ENCODE results near the gene KPNA6. TPM values are rescaled to one million over a fixed set of nuclear protein-coding genes. Genes with fewer than 3 reads are reported as not detected.

Gene KPNA6
- total and polyA plus RNA-seq, 2 of the 13 experiments (the other 11 are each of a cell fraction or from before 2014, with no cell fraction given) = 22.0 to 47.5 TPM

DNA sequence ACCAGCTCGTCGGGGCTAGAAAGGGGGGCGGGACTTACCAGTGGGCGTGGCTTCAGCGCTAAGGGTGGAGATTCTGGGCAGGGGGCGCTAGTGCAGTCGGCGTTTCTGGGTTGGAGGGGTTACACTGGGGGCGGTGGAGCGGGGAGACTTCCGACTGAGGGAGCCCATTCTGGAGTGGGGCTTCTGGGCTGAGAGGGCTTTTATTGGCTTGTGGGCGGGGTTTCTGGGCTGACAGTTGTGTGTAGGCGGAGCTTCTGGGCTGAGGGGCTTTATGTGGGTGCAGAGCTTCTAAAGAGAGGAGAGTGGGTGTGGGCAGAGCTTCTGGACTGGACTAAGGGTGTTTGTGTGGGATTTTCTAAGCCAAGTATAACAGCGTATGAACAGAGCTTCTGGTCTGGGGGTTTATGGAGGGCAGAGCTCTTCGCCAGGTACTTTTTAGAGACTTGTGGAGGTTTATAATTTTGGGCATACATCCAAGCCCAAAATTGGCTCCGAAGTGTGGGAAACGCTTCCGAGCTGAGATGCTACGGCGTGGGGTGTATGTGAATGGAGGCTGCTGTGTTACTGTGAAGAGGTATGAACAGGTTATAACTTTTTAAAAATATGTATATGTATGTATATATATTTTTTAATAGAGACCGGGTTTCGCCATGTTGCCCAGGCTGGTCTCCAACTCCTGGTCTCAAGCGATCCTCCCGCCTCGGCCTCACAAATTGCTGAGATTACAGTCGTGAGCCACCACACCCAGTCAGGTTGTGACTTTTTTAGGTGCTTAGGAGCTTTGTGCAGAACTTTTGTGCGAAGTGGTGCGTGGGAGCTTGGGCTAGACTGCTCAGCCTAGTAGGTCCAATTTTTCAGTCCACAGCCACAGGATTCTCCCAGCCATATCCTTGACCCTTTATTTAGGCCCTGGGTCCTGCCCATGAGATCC, 34.3 kb upstream of the KPNA6 start (continued):
- 0 out of 2 replicates have a peak, but pooled peaks have one; percentile 3 for TF ChIP-seq ZNF782 (CRISPR knock-in tag; IDR thresholded peaks at IDR 0.05; ENCODE audit: borderline replicate concordance)
- TF ChIP-seq ZFYVE20 (CRISPR knock-in tag; IDR thresholded peaks at IDR 0.05; ENCODE audit: borderline replicate concordance, low read depth) = no peak
- 0 out of 2 replicates have a peak, but pooled peaks have one; percentile 8 for TF ChIP-seq POLR2AphosphoS5 (IDR thresholded peaks at IDR 0.05; ENCODE audit: low read depth, low read length)
- TF ChIP-seq, protein P1, sequence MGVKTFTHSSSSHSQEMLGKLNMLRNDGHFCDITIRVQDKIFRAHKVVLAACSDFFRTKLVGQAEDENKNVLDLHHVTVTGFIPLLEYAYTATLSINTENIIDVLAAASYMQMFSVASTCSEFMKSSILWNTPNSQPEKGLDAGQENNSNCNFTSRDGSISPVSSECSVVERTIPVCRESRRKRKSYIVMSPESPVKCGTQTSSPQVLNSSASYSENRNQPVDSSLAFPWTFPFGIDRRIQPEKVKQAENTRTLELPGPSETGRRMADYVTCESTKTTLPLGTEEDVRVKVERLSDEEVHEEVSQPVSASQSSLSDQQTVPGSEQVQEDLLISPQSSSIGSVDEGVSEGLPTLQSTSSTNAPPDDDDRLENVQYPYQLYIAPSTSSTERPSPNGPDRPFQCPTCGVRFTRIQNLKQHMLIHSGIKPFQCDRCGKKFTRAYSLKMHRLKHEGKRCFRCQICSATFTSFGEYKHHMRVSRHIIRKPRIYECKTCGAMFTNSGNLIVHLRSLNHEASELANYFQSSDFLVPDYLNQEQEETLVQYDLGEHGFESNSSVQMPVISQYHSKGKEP (CRISPR knock-in tag; IDR thresholded peaks at IDR 0.05) = no peak
- TF ChIP-seq, protein P2, sequence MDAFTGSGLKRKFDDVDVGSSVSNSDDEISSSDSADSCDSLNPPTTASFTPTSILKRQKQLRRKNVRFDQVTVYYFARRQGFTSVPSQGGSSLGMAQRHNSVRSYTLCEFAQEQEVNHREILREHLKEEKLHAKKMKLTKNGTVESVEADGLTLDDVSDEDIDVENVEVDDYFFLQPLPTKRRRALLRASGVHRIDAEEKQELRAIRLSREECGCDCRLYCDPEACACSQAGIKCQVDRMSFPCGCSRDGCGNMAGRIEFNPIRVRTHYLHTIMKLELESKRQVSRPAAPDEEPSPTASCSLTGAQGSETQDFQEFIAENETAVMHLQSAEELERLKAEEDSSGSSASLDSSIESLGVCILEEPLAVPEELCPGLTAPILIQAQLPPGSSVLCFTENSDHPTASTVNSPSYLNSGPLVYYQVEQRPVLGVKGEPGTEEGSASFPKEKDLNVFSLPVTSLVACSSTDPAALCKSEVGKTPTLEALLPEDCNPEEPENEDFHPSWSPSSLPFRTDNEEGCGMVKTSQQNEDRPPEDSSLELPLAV (CRISPR knock-in tag; conservative IDR thresholded peaks at IDR 0.05; ENCODE audit: low read depth) = no peak
- TF ChIP-seq, protein P3, sequence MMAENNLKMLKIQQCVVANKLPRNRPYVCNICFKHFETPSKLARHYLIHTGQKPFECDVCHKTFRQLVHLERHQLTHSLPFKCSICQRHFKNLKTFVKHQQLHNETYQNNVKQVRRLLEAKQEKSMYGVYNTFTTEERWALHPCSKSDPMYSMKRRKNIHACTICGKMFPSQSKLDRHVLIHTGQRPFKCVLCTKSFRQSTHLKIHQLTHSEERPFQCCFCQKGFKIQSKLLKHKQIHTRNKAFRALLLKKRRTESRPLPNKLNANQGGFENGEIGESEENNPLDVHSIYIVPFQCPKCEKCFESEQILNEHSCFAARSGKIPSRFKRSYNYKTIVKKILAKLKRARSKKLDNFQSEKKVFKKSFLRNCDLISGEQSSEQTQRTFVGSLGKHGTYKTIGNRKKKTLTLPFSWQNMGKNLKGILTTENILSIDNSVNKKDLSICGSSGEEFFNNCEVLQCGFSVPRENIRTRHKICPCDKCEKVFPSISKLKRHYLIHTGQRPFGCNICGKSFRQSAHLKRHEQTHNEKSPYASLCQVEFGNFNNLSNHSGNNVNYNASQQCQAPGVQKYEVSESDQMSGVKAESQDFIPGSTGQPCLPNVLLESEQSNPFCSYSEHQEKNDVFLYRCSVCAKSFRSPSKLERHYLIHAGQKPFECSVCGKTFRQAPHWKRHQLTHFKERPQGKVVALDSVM (CRISPR knock-in tag; IDR thresholded peaks at IDR 0.05) = no peak
- TF ChIP-seq MBNL3 (CRISPR knock-in tag; conservative IDR thresholded peaks at IDR 0.05) = no peak
- TF ChIP-seq ZNF256 (CRISPR knock-in tag; conservative IDR thresholded peaks at IDR 0.05) = no peak
- TF ChIP-seq, protein P4, sequence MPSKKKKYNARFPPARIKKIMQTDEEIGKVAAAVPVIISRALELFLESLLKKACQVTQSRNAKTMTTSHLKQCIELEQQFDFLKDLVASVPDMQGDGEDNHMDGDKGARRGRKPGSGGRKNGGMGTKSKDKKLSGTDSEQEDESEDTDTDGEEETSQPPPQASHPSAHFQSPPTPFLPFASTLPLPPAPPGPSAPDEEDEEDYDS (CRISPR knock-in tag; IDR thresholded peaks at IDR 0.05) = peak; percentile 84
- TF ChIP-seq SNAI1 (CRISPR knock-in tag; IDR thresholded peaks at IDR 0.05; ENCODE audit: borderline replicate concordance) = no peak
- no peak for TF ChIP-seq MBD4 (IDR thresholded peaks at IDR 0.05; ENCODE audit: borderline replicate concordance, low read length)
- TF ChIP-seq ZNF337 (CRISPR knock-in tag; IDR thresholded peaks at IDR 0.05; ENCODE audit: borderline replicate concordance, low read depth) = no peak
- TF ChIP-seq, protein P5, sequence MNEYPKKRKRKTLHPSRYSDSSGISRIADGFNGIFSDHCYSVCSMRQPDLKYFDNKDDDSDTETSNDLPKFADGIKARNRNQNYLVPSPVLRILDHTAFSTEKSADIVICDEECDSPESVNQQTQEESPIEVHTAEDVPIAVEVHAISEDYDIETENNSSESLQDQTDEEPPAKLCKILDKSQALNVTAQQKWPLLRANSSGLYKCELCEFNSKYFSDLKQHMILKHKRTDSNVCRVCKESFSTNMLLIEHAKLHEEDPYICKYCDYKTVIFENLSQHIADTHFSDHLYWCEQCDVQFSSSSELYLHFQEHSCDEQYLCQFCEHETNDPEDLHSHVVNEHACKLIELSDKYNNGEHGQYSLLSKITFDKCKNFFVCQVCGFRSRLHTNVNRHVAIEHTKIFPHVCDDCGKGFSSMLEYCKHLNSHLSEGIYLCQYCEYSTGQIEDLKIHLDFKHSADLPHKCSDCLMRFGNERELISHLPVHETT (CRISPR knock-in tag; conservative IDR thresholded peaks at IDR 0.05) = no peak
- TF ChIP-seq CCDC6 (CRISPR knock-in tag; IDR thresholded peaks at IDR 0.05) = no peak
- TF ChIP-seq MEIS2 (CRISPR knock-in tag; IDR thresholded peaks at IDR 0.05) = no peak
- TF ChIP-seq POGZ (CRISPR knock-in tag; IDR thresholded peaks at IDR 0.05) = no peak; the same call in 1 of the 2 replicates
- TF ChIP-seq MEF2D (CRISPR knock-in tag; IDR thresholded peaks at IDR 0.05) = peak; percentile 9; the same call in 1 of the 2 replicates
- TF ChIP-seq SRSF4 (IDR thresholded peaks at IDR 0.05; ENCODE audit: low read depth, low read length, poor library complexity, severe bottlenecking) = no peak
- no peak for TF ChIP-seq HMGA1 (CRISPR knock-in tag; conservative IDR thresholded peaks at IDR 0.05)
- TF ChIP-seq, protein P6, sequence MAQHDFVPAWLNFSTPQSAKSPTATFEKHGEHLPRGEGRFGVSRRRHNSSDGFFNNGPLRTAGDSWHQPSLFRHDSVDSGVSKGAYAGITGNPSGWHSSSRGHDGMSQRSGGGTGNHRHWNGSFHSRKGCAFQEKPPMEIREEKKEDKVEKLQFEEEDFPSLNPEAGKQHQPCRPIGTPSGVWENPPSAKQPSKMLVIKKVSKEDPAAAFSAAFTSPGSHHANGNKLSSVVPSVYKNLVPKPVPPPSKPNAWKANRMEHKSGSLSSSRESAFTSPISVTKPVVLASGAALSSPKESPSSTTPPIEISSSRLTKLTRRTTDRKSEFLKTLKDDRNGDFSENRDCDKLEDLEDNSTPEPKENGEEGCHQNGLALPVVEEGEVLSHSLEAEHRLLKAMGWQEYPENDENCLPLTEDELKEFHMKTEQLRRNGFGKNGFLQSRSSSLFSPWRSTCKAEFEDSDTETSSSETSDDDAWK (CRISPR knock-in tag; IDR thresholded peaks at IDR 0.05) = no peak
